Measurements from ENCODE around the gene CEP104.

Gene CEP104

GRCh38 chr1:3838788-3839187, 18.2 kb downstream of the CEP104 start:
- no peak for ATAC-seq
- TF ChIP-seq CSRNP3 (CRISPR knock-in tag; IDR thresholded peaks at IDR 0.05), result no peak
- no peak for TF ChIP-seq GLIS3 (CRISPR knock-in tag; IDR thresholded peaks at IDR 0.05)
- no peak for TF ChIP-seq ZNF565 (CRISPR knock-in tag; conservative IDR thresholded peaks at IDR 0.05; ENCODE audit: low read depth)
- TF ChIP-seq TOX (CRISPR knock-in tag; IDR thresholded peaks at IDR 0.05; ENCODE audit: borderline replicate concordance), result no peak
- TF ChIP-seq POU6F1 (CRISPR knock-in tag; IDR thresholded peaks at IDR 0.05; ENCODE audit: borderline replicate concordance, low read depth), result no peak
- no peak for TF ChIP-seq ARNTL (CRISPR knock-in tag; IDR thresholded peaks at IDR 0.05; ENCODE audit: borderline replicate concordance, low read depth)
- no peak for TF ChIP-seq TSHZ2 (CRISPR knock-in tag; IDR thresholded peaks at IDR 0.05)
- TF ChIP-seq RARB (CRISPR knock-in tag; IDR thresholded peaks at IDR 0.05), result no peak

GRCh38 chr1:3837685-3838084, 19.3 kb downstream of the CEP104 start:
- no peak for ATAC-seq
- TF ChIP-seq ZNF70 (CRISPR knock-in tag; IDR thresholded peaks at IDR 0.05), result no peak

GRCh38 chr1:3837200-3837599, 19.8 kb downstream of the CEP104 start:
- ATAC-seq, result no peak
- no peak for TF ChIP-seq CREB5 (CRISPR knock-in tag; IDR thresholded peaks at IDR 0.05; ENCODE audit: low read depth)
- no peak for TF ChIP-seq ISL1 (CRISPR knock-in tag; IDR thresholded peaks at IDR 0.05)
- TF ChIP-seq TCF4 (CRISPR knock-in tag; IDR thresholded peaks at IDR 0.05; ENCODE audit: borderline replicate concordance), result no peak
- no peak for TF ChIP-seq OSR1 (CRISPR knock-in tag; IDR thresholded peaks at IDR 0.05)
- no peak for TF ChIP-seq BACH2 (CRISPR knock-in tag; IDR thresholded peaks at IDR 0.05; ENCODE audit: borderline replicate concordance)
- no peak for TF ChIP-seq CSRNP3 (CRISPR knock-in tag; IDR thresholded peaks at IDR 0.05)
- no peak for TF ChIP-seq CSDC2 (CRISPR knock-in tag; IDR thresholded peaks at IDR 0.05)
- TF ChIP-seq RARB (CRISPR knock-in tag; IDR thresholded peaks at IDR 0.05), result no peak
- no peak for TF ChIP-seq PATZ1 (CRISPR knock-in tag; IDR thresholded peaks at IDR 0.05; ENCODE audit: borderline replicate concordance)
- TF ChIP-seq PPARA (CRISPR knock-in tag; IDR thresholded peaks at IDR 0.05; ENCODE audit: borderline replicate concordance), result no peak
- TF ChIP-seq ZNF8 (CRISPR knock-in tag; IDR thresholded peaks at IDR 0.05), result no peak
- no peak for TF ChIP-seq SNAI2 (CRISPR knock-in tag; IDR thresholded peaks at IDR 0.05)
- TF ChIP-seq POU6F1 (CRISPR knock-in tag; IDR thresholded peaks at IDR 0.05; ENCODE audit: borderline replicate concordance, low read depth), result no peak
- TF ChIP-seq ZNF70 (CRISPR knock-in tag; IDR thresholded peaks at IDR 0.05), result no peak
- no peak for TF ChIP-seq ZFP30 (CRISPR knock-in tag; IDR thresholded peaks at IDR 0.05)
- TF ChIP-seq TSHZ2 (CRISPR knock-in tag; IDR thresholded peaks at IDR 0.05), result no peak
- no peak for TF ChIP-seq TOX (CRISPR knock-in tag; IDR thresholded peaks at IDR 0.05; ENCODE audit: borderline replicate concordance)
- no peak for TF ChIP-seq ZFP3 (CRISPR knock-in tag; IDR thresholded peaks at IDR 0.05)
- TF ChIP-seq ESRRG (CRISPR knock-in tag; IDR thresholded peaks at IDR 0.05), result no peak
